HEK293T (cell line): ENCODE results near the gene ERC1.

Source experiments
- ARNT ChIP-seq: fragments of 450-650 bp; IDR thresholded peaks from 2 replicates; pipeline ENCODE4 v1.6.1; 2017; ENCODE audit warnings: mild to moderate bottlenecking
- BHLHE40 ChIP-seq: fragments of 450-650 bp; IDR thresholded peaks from 2 replicates; pipeline ENCODE4 v1.6.1; 2016; ENCODE audit warnings: mild to moderate bottlenecking, moderate library complexity, borderline replicate concordance
- ELF4 ChIP-seq: fragments of 450-650 bp; IDR thresholded peaks from 2 replicates; pipeline ENCODE4 v1.6.1; 2017; ENCODE audit warnings: antibody characterized with exemption
- FOXA1 ChIP-seq: fragments of 450-650 bp; IDR thresholded peaks from 2 replicates; pipeline ENCODE4 v1.6.1; 2016; ENCODE audit warnings: mild to moderate bottlenecking
- FOXK2 ChIP-seq: fragments of 450-650 bp; IDR thresholded peaks from 2 replicates; pipeline ENCODE4 v1.6.1; 2016; ENCODE audit warnings: mild to moderate bottlenecking
- FOXM1 ChIP-seq: fragments of 450-650 bp; IDR thresholded peaks from 2 replicates; pipeline ENCODE4 v1.6.1; 2017; ENCODE audit warnings: mild to moderate bottlenecking, borderline replicate concordance
- HDGF ChIP-seq: fragments of 450-650 bp; IDR thresholded peaks from 2 replicates; pipeline ENCODE4 v1.6.1; 2017; ENCODE audit warnings: antibody characterized with exemption, borderline replicate concordance
- PKNOX1 ChIP-seq: fragments of 450-650 bp; IDR thresholded peaks from 2 replicates; pipeline ENCODE4 v1.6.1; 2016
- SP1 ChIP-seq: fragments of 450-650 bp; IDR thresholded peaks from 2 replicates; pipeline ENCODE4 v1.6.1; 2017
- TARDBP ChIP-seq: fragments of 450-650 bp; IDR thresholded peaks from 2 replicates; pipeline ENCODE4 v1.6.1; 2016

- TF ChIP-seq PKNOX1, result no peak
- no peak for TF ChIP-seq BHLHE40
- TF ChIP-seq FOXK2, result no peak
- no peak for TF ChIP-seq SP1
- no peak for TF ChIP-seq ELF4
- TF ChIP-seq FOXM1, result no peak
- TF ChIP-seq FOXA1, result no peak
- no peak for TF ChIP-seq HDGF
- TF ChIP-seq ARNT, result no peak
- TF ChIP-seq TARDBP, result no peak
These were observed 444.4 kb downstream of the ERC1 start for GRCh38 chr12:1435456-1435855.
